H9 (cell line): ENCODE results near the gene NOS1AP. TPM values are rescaled to one million over a fixed set of nuclear protein-coding genes. Genes with fewer than 3 reads are reported as not detected.

Experiments
- DNase-seq: peaks from one replicate; pipeline ENCODE4 v3.0.0-alpha.2; 2017
- H2AFZ ChIP-seq: one replicate; pipeline ENCODE4 v1.6.1; 2013; ENCODE audit warnings: mild to moderate bottlenecking, low read length, control low read depth, moderate library complexity
- H2AK5ac ChIP-seq: 2 replicates; pipeline ENCODE4 v1.6.1; 2013; ENCODE audit warnings: low read length, control low read depth, mixed read lengths; ENCODE audit not compliant: insufficient read length
- H2BK120ac ChIP-seq: one replicate; pipeline ENCODE4 v1.6.1; 2013; ENCODE audit warnings: low read depth, mild to moderate bottlenecking, low read length, control low read depth, inconsistent platforms; ENCODE audit not compliant: poor library complexity, severe bottlenecking
- H2BK12ac ChIP-seq: 2 replicates; pipeline ENCODE4 v1.6.1; 2013; ENCODE audit warnings: low read length, control low read depth, mixed read lengths, low read depth; ENCODE audit not compliant: insufficient read length
- H2BK15ac ChIP-seq: 2 replicates; pipeline ENCODE4 v1.6.1; 2013; ENCODE audit warnings: low read depth, low read length, control low read depth
- H2BK20ac ChIP-seq: one replicate; pipeline ENCODE4 v1.6.1; 2013; ENCODE audit warnings: low read depth, mild to moderate bottlenecking, low read length, control low read depth, inconsistent platforms; ENCODE audit not compliant: poor library complexity, severe bottlenecking
- H2BK5ac ChIP-seq: 2 replicates; pipeline ENCODE4 v1.6.1; 2013; ENCODE audit warnings: low read length, control low read depth, mixed read lengths; ENCODE audit not compliant: insufficient read length
- H3K14ac ChIP-seq: 2 replicates; pipeline ENCODE4 v1.6.1; 2013; ENCODE audit warnings: low read length, control low read depth; ENCODE audit not compliant: insufficient read depth
- H3K18ac ChIP-seq: 2 replicates; pipeline ENCODE4 v1.6.1; 2013; ENCODE audit warnings: low read depth, mild to moderate bottlenecking, mixed read lengths, low read length, control low read depth; ENCODE audit not compliant: insufficient read length
- H3K23ac ChIP-seq: 2 replicates; pipeline ENCODE4 v1.6.1; 2013; ENCODE audit warnings: low read length, control low read depth, mixed read lengths, low read depth; ENCODE audit not compliant: insufficient read length
- H3K23me2 ChIP-seq: 2 replicates; pipeline ENCODE4 v1.6.1; 2013; ENCODE audit warnings: low read depth, mild to moderate bottlenecking, mixed read lengths, low read length, control low read depth; ENCODE audit not compliant: insufficient read length, poor library complexity, severe bottlenecking
- H3K27ac ChIP-seq: 2 replicates; pipeline ENCODE4 v1.5.1; 2013; ENCODE audit warnings: low read length, control low read depth, mixed read lengths, low read depth; ENCODE audit not compliant: insufficient read length
- H3K27me3 ChIP-seq: 2 replicates; pipeline ENCODE4 v1.6.1; 2013; ENCODE audit warnings: low read length, control low read depth, inconsistent platforms; ENCODE audit not compliant: insufficient read depth
- H3K4ac ChIP-seq: 2 replicates; pipeline ENCODE4 v1.6.1; 2013; ENCODE audit warnings: low read depth, mild to moderate bottlenecking, control low read depth, inconsistent platforms, low read length, moderate library complexity
- H3K4me1 ChIP-seq: 2 replicates; pipeline ENCODE4 v1.6.1; 2013; ENCODE audit warnings: low read length, control low read depth, inconsistent platforms; ENCODE audit not compliant: insufficient read depth
- H3K4me2 ChIP-seq: 2 replicates; pipeline ENCODE4 v1.6.1; 2013; ENCODE audit warnings: low read length, control low read depth, mixed read lengths; ENCODE audit not compliant: insufficient read length, insufficient read depth
- H3K56ac ChIP-seq: 2 replicates; pipeline ENCODE4 v1.6.1; 2013; ENCODE audit warnings: low read depth, mild to moderate bottlenecking, mixed read lengths, low read length, control low read depth; ENCODE audit not compliant: insufficient read length
- H3K79me1 ChIP-seq: 2 replicates; pipeline ENCODE4 v1.6.1; 2013; ENCODE audit warnings: low read depth, mild to moderate bottlenecking, moderate library complexity, low read length, control low read depth, inconsistent platforms; ENCODE audit not compliant: insufficient read depth, poor library complexity, severe bottlenecking
- H3K79me2 ChIP-seq: 2 replicates; pipeline ENCODE4 v1.6.1; 2013; ENCODE audit warnings: low read length, control low read depth, inconsistent platforms; ENCODE audit not compliant: insufficient read depth
- H3K9ac ChIP-seq: 2 replicates; pipeline ENCODE4 v1.6.1; 2013; ENCODE audit warnings: low read length, control low read depth, mixed read lengths; ENCODE audit not compliant: insufficient read length; ENCODE audit errors: extremely low read depth
- H3K9me3 ChIP-seq: one replicate; pipeline ENCODE4 v1.6.1; 2013; ENCODE audit warnings: low read depth, low read length, inconsistent platforms; ENCODE audit not compliant: control insufficient read depth
- H3T11ph ChIP-seq: one replicate; pipeline ENCODE4 v1.6.1; 2013; ENCODE audit warnings: mild to moderate bottlenecking, low read length, control low read depth, inconsistent platforms
- H4K20me1 ChIP-seq: one replicate; pipeline ENCODE4 v1.6.1; 2013; ENCODE audit not compliant: control insufficient read depth, insufficient read length, insufficient read depth
- H4K5ac ChIP-seq: 2 replicates; pipeline ENCODE4 v1.6.1; 2013; ENCODE audit warnings: low read depth, mild to moderate bottlenecking, mixed read lengths, low read length, control low read depth; ENCODE audit not compliant: insufficient read length
- H4K8ac ChIP-seq: replicated peaks from 2 replicates; pipeline ENCODE4 v1.6.1; 2013; ENCODE audit warnings: low read length, control low read depth, mixed read lengths, low read depth; ENCODE audit not compliant: insufficient read length
- H4K91ac ChIP-seq: 2 replicates; pipeline ENCODE4 v1.6.1; 2013; ENCODE audit warnings: low read depth, mild to moderate bottlenecking, moderate library complexity, mixed read lengths, low read length, control low read depth; ENCODE audit not compliant: insufficient read length
- H3K27ac Mint-ChIP-seq, 3 experiments: 2 replicates in 2 of 3; 3 replicates in 1 of 3; pipeline ENCODE4 v1.8.0; 2020 to 2021; ENCODE audit warnings: mixed read lengths in 3 of 3, mild to moderate bottlenecking in 1 of 3, moderate library complexity in 1 of 3
- H3K27me3 Mint-ChIP-seq: 2 replicates; pipeline ENCODE4 v1.8.0; 2021; ENCODE audit warnings: low read depth, mild to moderate bottlenecking, moderate library complexity, mixed read lengths
- H3K36me3 Mint-ChIP-seq, 3 experiments: 2 replicates in 2 of 3; 3 replicates in 1 of 3; pipeline ENCODE4 v1.8.0; 2020 to 2021; ENCODE audit warnings: low read depth in 3 of 3, mixed read lengths in 3 of 3; ENCODE audit not compliant: insufficient read depth in 1 of 3
- H3K4me1 Mint-ChIP-seq, 2 experiments: 2 replicates each; pipeline ENCODE4 v1.8.0; 2020; ENCODE audit warnings: mixed read lengths in 2 of 2
- H3K4me3 Mint-ChIP-seq, 2 experiments: 2 replicates in 1 of 2; 3 replicates in 1 of 2; pipeline ENCODE4 v1.8.0; 2020 to 2021; ENCODE audit warnings: mild to moderate bottlenecking in 2 of 2, mixed read lengths in 2 of 2, moderate library complexity in 1 of 2
- H3K9me3 Mint-ChIP-seq, 2 experiments: 2 replicates in 1 of 2; 3 replicates in 1 of 2; pipeline ENCODE4 v1.8.0; 2020; ENCODE audit warnings: mild to moderate bottlenecking in 2 of 2, mixed read lengths in 2 of 2, moderate library complexity in 1 of 2
- CTCF ChIP-seq: fragments of 200-600 bp; sonication (generic); conservative IDR thresholded peaks from 3 replicates; pipeline ENCODE4 v1.8.0; 2021; ENCODE audit warnings: antibody characterized with exemption, mild to moderate bottlenecking
- WGBS: extraction: QIAGEN DNeasy Blood & Tissue Kit; methylation state at CpG from one replicate; pipeline ENCODE4 v1.1.7; 2013; ENCODE audit warnings: missing lambda C conversion rate, low lambda C conversion rate, mixed read lengths; ENCODE audit not compliant: insufficient read length; ENCODE audit errors: extremely low coverage; 5-methylcytosine and 5-hydroxymethylcytosine counted together
- total RNA-seq: library from RNA; stranded (reverse); gene quantifications from 2 replicates; pipeline ENCODE4 v1.2.1, GENCODE V29; 2021

The NOS1AP gene
- total RNA-seq, 1 experiment from 2014 or later: 8.4 TPM

GRCh38 chr1:162138112-162138511, 68.6 kb downstream of the NOS1AP start:
- Mint-ChIP-seq H3K27me3 (no peaks in the 10 kb centered on the region), H3K4me1 (peaks cover 30 to 40% of the 10 kb centered on the region in 2 experiments), H3K4me3 (no peak overlapping the region), H3K27ac (no peak overlapping the region), H3K9me3 (no peaks in the 10 kb centered on the region), H3K36me3 (no peaks in the 10 kb centered on the region; a peak in 2 of 7 replicates)
- Histone ChIP-seq H4K5ac (no peak overlapping the region), H4K91ac (no peak overlapping the region), H2AK5ac (no peak overlapping the region), H4K20me1 (no peaks in the 10 kb centered on the region), H3K4me2 (no peak overlapping the region), H3K27ac (no peak overlapping the region), H3K9me3 (no peaks in the 10 kb centered on the region), H2BK20ac (no peak overlapping the region), H3K79me2 (no peaks in the 10 kb centered on the region; the same call in 1 of the 2 replicates), H3K56ac (no peak overlapping the region), H2BK120ac (no peak overlapping the region), H3K14ac (no peak overlapping the region), H2AFZ (no peak overlapping the region), H3K4me1 (peaks cover 6% of the 10 kb centered on the region; the same call in 1 of the 2 replicates), H4K8ac (no peak overlapping the region), H3K27me3 (no peaks in the 10 kb centered on the region), H3T11ph (no peak overlapping the region), H3K18ac (no peak overlapping the region), H3K23me2 (no peaks in the 10 kb centered on the region), H2BK12ac (no peak overlapping the region), H3K4ac (no peak overlapping the region), H2BK5ac (no peak overlapping the region), H3K23ac (no peak overlapping the region), H2BK15ac (no peak overlapping the region), H3K9ac (no peak overlapping the region), H3K79me1 (no peaks in the 10 kb centered on the region)
- no peak for TF ChIP-seq CTCF
- no peak for DNase-seq
- no CpG with 5 or more reads among the region's 2 CpGs for WGBS
